HG03439 (cell line): Measurements from ENCODE around the gene FOXP4.
A peak's percentile ranks its signal among the peaks of the same experiment; 100 is the strongest.

ENCODE experiments used
- ATAC-seq: cut with Tn5 transposase; IDR thresholded peaks from one replicate; pipeline ENCODE4 v1.9.1; 2021; ENCODE audit warnings: mild to moderate bottlenecking, moderate library complexity; ENCODE audit not compliant: unreplicated experiment

Gene FOXP4, protein sequence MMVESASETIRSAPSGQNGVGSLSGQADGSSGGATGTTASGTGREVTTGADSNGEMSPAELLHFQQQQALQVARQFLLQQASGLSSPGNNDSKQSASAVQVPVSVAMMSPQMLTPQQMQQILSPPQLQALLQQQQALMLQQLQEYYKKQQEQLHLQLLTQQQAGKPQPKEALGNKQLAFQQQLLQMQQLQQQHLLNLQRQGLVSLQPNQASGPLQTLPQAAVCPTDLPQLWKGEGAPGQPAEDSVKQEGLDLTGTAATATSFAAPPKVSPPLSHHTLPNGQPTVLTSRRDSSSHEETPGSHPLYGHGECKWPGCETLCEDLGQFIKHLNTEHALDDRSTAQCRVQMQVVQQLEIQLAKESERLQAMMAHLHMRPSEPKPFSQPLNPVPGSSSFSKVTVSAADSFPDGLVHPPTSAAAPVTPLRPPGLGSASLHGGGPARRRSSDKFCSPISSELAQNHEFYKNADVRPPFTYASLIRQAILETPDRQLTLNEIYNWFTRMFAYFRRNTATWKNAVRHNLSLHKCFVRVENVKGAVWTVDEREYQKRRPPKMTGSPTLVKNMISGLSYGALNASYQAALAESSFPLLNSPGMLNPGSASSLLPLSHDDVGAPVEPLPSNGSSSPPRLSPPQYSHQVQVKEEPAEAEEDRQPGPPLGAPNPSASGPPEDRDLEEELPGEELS

DNA sequence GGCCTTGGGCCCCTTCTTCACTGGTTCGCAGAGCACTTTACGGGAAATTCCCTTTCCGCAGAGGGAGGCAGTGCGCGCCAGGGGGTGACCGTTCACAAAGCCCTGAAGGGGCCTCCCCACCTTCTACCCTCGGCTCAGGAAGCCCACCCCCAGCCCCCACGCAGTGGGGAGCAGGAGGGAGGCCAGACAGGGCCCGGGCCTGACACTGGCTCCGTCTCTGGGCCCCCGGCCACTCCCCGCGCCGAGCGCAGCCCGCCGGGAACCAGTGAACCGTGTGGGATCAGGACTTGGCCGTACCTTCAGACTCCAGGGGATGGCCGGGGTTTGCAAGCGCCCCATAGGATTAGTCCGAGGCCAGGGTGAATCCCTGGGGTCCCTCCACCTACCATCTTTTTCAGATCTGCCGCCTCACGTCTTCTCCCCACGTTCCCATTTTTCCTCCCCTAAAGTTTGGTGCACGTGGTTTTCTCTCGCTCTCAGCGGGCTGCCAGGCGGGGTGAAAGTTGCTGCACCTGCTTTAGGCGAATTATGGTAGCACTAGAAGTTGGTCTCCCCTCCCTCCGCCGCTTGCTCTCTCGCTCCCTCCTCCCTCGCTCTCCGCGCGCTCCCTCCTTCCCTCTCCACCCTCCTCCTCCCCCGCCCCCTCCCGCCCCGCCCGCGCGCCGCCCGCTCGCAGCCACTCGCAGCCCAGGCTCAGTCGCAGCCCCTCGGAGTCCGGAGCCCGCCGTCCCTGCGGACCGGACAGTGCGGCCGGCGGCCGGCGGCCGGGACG is at the start of gene FOXP4:
FOXP4 (plus strand) TSS at position 679 of the 772 bp plus-strand sequence. CDS start 19,380 bp downstream, outside the sequence.
- ATAC-seq, result peak; percentile 75

- no peak for ATAC-seq
These were observed 48.6 kb upstream of the FOXP4 start for GRCh38 chr6:41497573-41497972.

GRCh38 chr6:41497994-41498393 is 48.2 kb upstream of the FOXP4 start:
- no peak for ATAC-seq

- no peak for ATAC-seq
These were observed 47.1 kb upstream of the FOXP4 start for GRCh38 chr6:41498968-41499599.

DNA sequence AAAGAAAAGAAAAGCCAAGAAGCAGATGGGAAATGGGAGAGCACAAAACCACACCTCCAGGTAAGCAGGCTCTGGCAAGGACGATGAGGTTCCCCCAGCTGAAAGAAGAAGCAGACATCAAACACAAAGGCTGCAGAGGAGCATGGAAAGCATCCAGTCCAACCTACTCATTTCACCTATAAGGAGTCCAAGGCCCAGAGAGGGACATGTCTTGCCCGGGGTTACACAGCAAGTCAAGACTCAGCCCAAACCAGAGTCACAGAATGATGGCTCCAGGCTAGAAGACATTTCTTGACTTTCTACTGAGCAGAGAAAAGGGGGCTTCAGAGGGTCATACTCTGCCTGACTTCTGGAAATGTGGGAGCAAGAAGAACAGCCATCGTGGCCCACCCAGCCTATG is 45.6 kb upstream of the FOXP4 start:
- ATAC-seq, result no peak

- no peak for ATAC-seq
These were observed 43.6 kb upstream of the FOXP4 start for GRCh38 chr6:41502566-41502916.

DNA sequence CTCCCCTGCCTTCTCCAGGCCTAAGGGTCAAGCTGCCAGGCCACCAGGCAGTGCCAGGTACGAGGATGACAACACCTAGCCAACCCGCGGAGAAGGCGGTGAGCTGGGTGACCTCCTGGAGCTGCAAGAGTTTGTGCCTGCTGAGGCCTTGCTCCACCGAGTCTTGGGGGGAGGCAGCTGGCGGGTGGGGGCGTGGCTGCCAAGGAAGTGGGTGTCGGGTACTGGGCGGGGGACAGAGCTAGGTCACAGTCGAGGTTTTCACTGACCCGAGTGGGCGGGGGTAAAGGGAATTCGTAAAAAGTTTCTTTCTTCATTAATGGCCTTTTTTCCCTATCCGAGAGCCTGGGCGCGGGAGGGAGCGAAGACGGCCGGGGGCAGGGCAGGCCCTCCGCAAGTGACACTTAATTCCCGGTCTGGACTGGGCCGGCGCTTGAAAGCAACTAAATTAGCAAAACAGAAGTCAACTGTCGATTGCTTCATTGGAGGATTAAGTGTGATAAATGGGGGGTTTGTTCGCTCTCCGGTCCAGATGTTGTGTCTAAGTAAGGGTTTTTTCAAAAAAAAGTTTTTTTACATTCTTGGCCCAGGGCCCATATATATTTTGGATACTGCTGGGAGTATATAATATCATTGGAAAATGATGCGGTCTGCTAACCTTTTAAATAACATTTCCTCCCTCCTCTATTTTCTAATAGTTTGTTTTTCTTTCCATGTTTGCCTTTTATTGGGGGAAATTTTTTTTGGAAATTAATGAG is 43.1 kb upstream of the FOXP4 start:
- no peak for ATAC-seq

DNA sequence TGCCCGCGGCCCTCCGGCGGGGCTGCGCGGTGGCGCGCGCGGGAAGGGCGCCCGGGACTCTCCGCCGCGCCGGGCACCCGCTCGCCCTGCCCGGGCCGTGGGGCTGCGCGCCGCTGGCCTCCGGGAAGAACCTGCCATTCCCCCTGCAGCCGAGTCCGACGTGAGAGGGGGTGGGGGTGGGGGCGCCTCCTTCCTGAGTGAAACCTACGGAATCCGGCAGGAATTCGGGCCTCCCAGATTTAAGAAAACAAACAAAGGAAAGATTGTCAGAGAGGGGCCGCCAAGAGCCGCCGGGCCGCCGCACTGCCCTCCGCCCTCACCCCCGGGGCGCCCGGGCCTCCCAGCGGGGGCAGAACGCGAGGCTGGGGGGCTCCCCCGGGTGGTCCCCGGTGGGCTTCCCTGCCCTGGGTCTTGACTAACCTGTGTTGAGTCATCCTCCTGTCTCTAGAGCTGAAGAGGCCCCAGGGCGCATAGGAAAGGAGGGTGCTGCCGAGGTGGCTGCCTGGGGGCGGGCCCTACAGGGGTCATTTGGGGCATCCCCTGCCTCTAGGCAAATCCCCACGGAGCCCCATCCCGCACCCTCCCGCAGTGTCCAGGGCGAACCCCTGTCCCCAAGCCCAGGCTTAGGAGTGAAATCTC is 42.2 kb upstream of the FOXP4 start:
- ATAC-seq, result no peak

DNA sequence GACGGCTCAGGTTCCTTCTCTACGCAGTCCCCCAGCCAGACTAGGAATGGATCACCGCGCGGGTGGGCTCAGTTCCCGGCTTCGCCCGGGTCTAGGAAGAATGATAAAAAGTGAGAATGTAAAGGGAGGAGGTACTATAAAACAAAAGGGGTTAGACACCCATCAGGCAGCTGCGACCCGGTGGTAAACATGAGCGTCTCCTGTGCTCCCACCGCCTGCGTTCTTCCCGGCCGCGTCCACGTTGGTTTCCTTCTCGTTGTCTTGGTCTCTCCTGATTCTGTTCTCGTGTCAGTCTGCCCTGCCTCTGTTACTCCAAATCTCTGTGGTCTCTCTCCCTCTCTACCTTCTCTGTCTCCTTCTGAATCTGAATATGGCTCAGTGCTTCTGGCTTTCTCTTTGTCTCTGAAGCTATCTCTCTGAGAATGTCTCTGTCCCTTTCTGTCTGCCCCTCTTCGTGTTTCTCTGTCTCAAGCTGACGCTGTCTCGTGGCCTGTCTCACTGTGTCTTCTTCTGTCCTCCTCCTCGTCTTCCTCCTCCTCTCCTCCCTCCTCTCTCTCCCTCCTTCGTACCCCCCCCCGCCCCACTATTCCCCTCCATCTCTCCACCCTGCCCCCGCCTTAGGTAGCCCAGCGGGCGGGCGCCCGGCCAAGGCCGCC is 41.6 kb upstream of the FOXP4 start:
- no peak for ATAC-seq

GRCh38 chr6:41505122-41506049 is 40.8 kb upstream of the FOXP4 start:
- no peak for ATAC-seq

- no peak for ATAC-seq
These were observed 37.7 kb upstream of the FOXP4 start for GRCh38 chr6:41508479-41508878.

GRCh38 chr6:41509580-41509979 is 36.6 kb upstream of the FOXP4 start:
- ATAC-seq, result no peak

DNA sequence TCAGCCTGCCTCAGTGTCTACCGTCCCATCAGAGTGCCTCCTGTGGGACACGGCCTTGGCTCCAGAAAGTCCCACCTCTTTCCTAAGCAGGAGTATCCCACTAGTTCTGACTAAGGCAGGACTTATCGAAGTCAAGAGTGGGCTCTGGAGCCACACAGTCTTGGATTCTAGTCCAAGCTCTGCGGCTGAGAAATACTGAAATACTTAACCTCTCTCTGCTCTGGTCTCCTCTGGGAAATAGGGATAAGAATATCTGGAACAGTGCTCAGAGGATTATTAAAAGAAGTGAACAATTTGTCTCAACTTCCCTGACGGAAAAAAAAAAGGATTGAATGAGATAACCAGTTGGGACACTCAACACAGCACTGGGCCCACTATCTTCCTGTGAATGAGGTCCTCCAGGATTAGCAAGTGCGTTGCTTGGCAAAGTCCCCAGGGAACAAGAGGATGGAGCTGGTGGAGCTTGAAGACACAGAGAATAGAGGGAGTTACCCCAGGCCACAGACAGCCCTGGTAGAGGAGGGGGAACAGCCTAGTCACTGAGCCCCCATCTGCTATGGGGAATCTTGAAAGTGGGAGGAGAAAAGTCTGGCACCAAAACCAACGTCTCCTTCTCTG is 34.6 kb upstream of the FOXP4 start:
- ATAC-seq, result no peak

GRCh38 chr6:41512146-41512701 is 34.0 kb upstream of the FOXP4 start:
- ATAC-seq, result no peak

DNA sequence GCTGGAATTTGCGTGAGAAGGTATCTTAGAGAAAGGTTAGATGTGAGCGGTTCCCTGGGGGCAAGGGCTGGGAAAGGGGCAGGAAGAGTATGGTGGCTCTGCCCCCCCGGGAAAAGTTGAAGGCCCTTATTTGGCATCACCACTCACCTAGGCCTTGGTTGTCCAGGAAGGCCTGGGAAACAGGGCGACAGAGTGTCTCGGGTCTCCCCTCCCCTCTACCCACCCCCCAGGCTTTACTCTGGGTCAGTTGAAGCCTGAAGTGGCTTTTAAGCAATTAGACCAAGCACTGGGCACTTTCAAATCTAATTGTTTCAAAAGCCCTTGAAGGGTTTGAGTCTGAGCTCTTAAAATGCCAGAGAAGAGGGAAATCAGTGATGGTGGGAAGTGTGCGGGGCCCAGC is 30.2 kb upstream of the FOXP4 start:
- no peak for ATAC-seq

DNA sequence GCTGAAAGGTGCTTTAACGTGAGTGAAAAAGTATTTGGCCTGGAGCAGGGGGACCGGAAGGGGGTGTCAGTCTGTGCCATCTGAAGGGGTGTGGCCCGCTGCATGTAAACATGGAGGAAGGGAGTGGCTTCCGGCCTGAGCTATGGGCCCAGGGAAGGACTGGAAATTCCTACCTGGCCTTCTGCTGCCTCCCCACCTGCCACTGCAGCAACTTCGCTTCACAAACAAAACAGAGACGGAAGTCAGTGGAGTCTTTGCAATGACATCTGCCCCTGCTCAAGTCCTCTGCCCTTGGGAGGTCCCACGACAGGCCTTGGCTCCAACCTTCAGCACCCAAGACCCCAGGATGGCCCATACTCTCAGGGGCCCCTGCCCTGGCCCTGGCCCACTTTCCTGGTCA is 28.1 kb upstream of the FOXP4 start:
- no peak for ATAC-seq

GRCh38 chr6:41519305-41519744 is 26.9 kb upstream of the FOXP4 start:
- no peak for ATAC-seq
